PC-9 (cell line): ENCODE measurements around the gene IFNAR1. TPM values are rescaled to one million over a fixed set of nuclear protein-coding genes. Genes with fewer than 3 reads are reported as not detected.

Experiments used
- BruUV-seq: library from RNA; stranded (reverse); fragments of 400-500 nt; replicated peaks from 2 replicates; lab custom pipeline; 2021; lab: Mats Ljungman, UMichigan
- CTCF ChIA-PET: fragments of 300-600 bp; sonication (Branson Sonifier 250); formaldehyde crosslinking; loops from one replicate; lab custom pipeline; 2022; ENCODE audit warnings: antibody characterized with exemption; lab: Charles Lee
- POLR2A ChIA-PET: fragments of 300-600 bp; sonication (Branson Sonifier 250); formaldehyde crosslinking; loops from one replicate; lab custom pipeline; 2022; ENCODE audit warnings: antibody characterized with exemption; ENCODE audit not compliant: unreplicated experiment; lab: Charles Lee
- DNase-seq, 2 experiments: peaks; one replicate each; pipeline versions ENCODE4 v3.0.0 to v3.0.0-alpha.2; 2015 to 2022; ENCODE audit warnings: mixed read lengths in 1 of 2
- H2AFZ ChIP-seq: fragments of 200-600 bp; sonication (generic); 2 replicates; pipeline ENCODE4 v1.8.1; 2017; ENCODE audit warnings: antibody characterized with exemption
- H3F3A ChIP-seq: fragments of 200-600 bp; sonication (generic); 2 replicates; pipeline ENCODE4 v1.8.1; 2017; ENCODE audit warnings: antibody characterized with exemption, mild to moderate bottlenecking, low read depth; ENCODE audit not compliant: insufficient read depth
- H3K27ac ChIP-seq: fragments of 200-600 bp; sonication (generic); 2 replicates; pipeline ENCODE4 v1.6.1; 2016; ENCODE audit warnings: mixed run types
- H3K27me3 ChIP-seq: fragments of 200-600 bp; sonication (generic); 2 replicates; pipeline ENCODE4 v1.6.1; 2016; ENCODE audit warnings: low read depth, mixed run types; ENCODE audit not compliant: insufficient read depth
- H3K36me3 ChIP-seq: fragments of 200-600 bp; sonication (generic); 2 replicates; pipeline ENCODE4 v1.6.1; 2016; ENCODE audit warnings: low read depth, mixed run types
- H3K4me1 ChIP-seq: fragments of 200-600 bp; sonication (generic); replicated peaks from 2 replicates; pipeline ENCODE4 v1.6.1; 2016; ENCODE audit warnings: mixed run types; ENCODE audit not compliant: insufficient read depth
- H3K4me2 ChIP-seq: fragments of 200-600 bp; sonication (generic); 2 replicates; pipeline ENCODE4 v1.6.1; 2017; ENCODE audit warnings: mixed run types
- H3K4me3 ChIP-seq: fragments of 200-600 bp; sonication (generic); 2 replicates; pipeline ENCODE4 v1.6.1; 2016; ENCODE audit warnings: mixed run types
- H3K79me2 ChIP-seq: fragments of 200-600 bp; sonication (generic); 2 replicates; pipeline ENCODE4 v1.6.1; 2017; ENCODE audit warnings: low read depth, mixed run types
- H3K9me2 ChIP-seq: fragments of 200-600 bp; sonication (generic); 2 replicates; pipeline ENCODE4 v1.8.1; 2017; ENCODE audit warnings: mild to moderate bottlenecking; ENCODE audit not compliant: insufficient read depth
- H3K9me3 ChIP-seq: fragments of 200-600 bp; sonication (generic); 2 replicates; pipeline ENCODE4 v1.8.1; 2016; ENCODE audit warnings: low read depth; ENCODE audit not compliant: insufficient read depth
- H4K20me1 ChIP-seq: fragments of 200-600 bp; sonication (generic); 2 replicates; pipeline ENCODE4 v1.8.1; 2017; ENCODE audit not compliant: insufficient read depth
- EZH2 ChIP-seq: fragments of 200-600 bp; sonication (generic); IDR thresholded peaks from 2 replicates; pipeline ENCODE4 v1.8.0; 2017; ENCODE audit warnings: antibody characterized with exemption, low read depth
- intact Hi-C: fragments of 100-400 bp; cut with micrococcal nuclease; formaldehyde crosslinking; loops from one replicate; pipeline ENCODE4 v1.10.0; 2022; ENCODE audit not compliant: unreplicated experiment
- total RNA-seq: library from RNA; stranded (reverse); gene quantifications from 2 replicates; pipeline ENCODE4 v1.2.3, GENCODE V29; 2021
- TF ChIP-seq, protein P1 (sequence below): fragments of 200-600 bp; sonication (generic); conservative IDR thresholded peaks from 2 replicates; pipeline ENCODE4 v1.6.1; 2017; ENCODE audit warnings: mixed run types, antibody characterized with exemption, mild to moderate bottlenecking, moderate library complexity

The IFNAR1 gene
- total RNA-seq, 1 experiment from 2014 or later: 25.5 TPM

- intact Hi-C loops: no loop called here
- no peak for TF ChIP-seq EZH2
- TF ChIP-seq, protein P1, sequence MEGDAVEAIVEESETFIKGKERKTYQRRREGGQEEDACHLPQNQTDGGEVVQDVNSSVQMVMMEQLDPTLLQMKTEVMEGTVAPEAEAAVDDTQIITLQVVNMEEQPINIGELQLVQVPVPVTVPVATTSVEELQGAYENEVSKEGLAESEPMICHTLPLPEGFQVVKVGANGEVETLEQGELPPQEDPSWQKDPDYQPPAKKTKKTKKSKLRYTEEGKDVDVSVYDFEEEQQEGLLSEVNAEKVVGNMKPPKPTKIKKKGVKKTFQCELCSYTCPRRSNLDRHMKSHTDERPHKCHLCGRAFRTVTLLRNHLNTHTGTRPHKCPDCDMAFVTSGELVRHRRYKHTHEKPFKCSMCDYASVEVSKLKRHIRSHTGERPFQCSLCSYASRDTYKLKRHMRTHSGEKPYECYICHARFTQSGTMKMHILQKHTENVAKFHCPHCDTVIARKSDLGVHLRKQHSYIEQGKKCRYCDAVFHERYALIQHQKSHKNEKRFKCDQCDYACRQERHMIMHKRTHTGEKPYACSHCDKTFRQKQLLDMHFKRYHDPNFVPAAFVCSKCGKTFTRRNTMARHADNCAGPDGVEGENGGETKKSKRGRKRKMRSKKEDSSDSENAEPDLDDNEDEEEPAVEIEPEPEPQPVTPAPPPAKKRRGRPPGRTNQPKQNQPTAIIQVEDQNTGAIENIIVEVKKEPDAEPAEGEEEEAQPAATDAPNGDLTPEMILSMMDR: no peak
- POLR2A ChIA-PET: no interaction called here
- no peaks in the 10 kb centered on the region for H3K4me1 ChIP-seq
- H3K27me3 ChIP-seq: no peaks in the 10 kb centered on the region
- no peaks in the 10 kb centered on the region for H3K9me3 ChIP-seq
- H2AFZ ChIP-seq: no peak overlapping the region
- no TSS peak for BruUV-seq
- CTCF ChIA-PET: no interaction called here
- no peak for DNase-seq
- H3F3A ChIP-seq: no peaks in the 10 kb centered on the region
- H3K27ac ChIP-seq: no peak overlapping the region
- no peaks in the 10 kb centered on the region for H3K36me3 ChIP-seq
- H3K4me2 ChIP-seq: no peak overlapping the region
- no peak overlapping the region for H3K4me3 ChIP-seq
- no peaks in the 10 kb centered on the region for H4K20me1 ChIP-seq
- H3K9me2 ChIP-seq: no peaks in the 10 kb centered on the region
- H3K79me2 ChIP-seq: no peaks in the 10 kb centered on the region
These were observed 14.4 kb downstream of the IFNAR1 start for GRCh38 chr21:33339135-33339534.

GRCh38 chr21:33339918-33340317 is 15.1 kb downstream of the IFNAR1 start:
- POLR2A ChIA-PET: no interaction called here
- Histone ChIP-seq H3K9me3 (no peaks in the 10 kb centered on the region), H3K4me2 (no peak overlapping the region), H3K4me1 (no peaks in the 10 kb centered on the region), H3K36me3 (no peaks in the 10 kb centered on the region), H2AFZ (no peak overlapping the region), H3K79me2 (no peaks in the 10 kb centered on the region), H3K27ac (no peak overlapping the region), H4K20me1 (no peaks in the 10 kb centered on the region), H3K4me3 (no peak overlapping the region), H3K9me2 (no peaks in the 10 kb centered on the region), H3F3A (no peaks in the 10 kb centered on the region), H3K27me3 (no peaks in the 10 kb centered on the region)
- no TSS peak for BruUV-seq
- no peak for DNase-seq
- intact Hi-C loops: no loop called here
- TF ChIP-seq, protein P1: no peak
- TF ChIP-seq EZH2: no peak
- CTCF ChIA-PET: no interaction called here

- CTCF ChIA-PET: no interaction called here
- no peak for DNase-seq
- H3K27me3 ChIP-seq: no peaks in the 10 kb centered on the region
- H3F3A ChIP-seq: no peaks in the 10 kb centered on the region
- H3K4me3 ChIP-seq: no peak overlapping the region
- no peak overlapping the region for H3K4me2 ChIP-seq
- H3K27ac ChIP-seq: no peak overlapping the region
- no peaks in the 10 kb centered on the region for H3K36me3 ChIP-seq
- H3K79me2 ChIP-seq: no peaks in the 10 kb centered on the region
- no peaks in the 10 kb centered on the region for H4K20me1 ChIP-seq
- no peaks in the 10 kb centered on the region for H3K9me3 ChIP-seq
- POLR2A ChIA-PET: no interaction called here
- H2AFZ ChIP-seq: no peak overlapping the region
- no peaks in the 10 kb centered on the region for H3K4me1 ChIP-seq
- no TSS peak for BruUV-seq
- H3K9me2 ChIP-seq: no peaks in the 10 kb centered on the region
- intact Hi-C loops: no loop called here
- TF ChIP-seq, protein P1: no peak
- no peak for TF ChIP-seq EZH2
These were observed 21.0 kb downstream of the IFNAR1 start for GRCh38 chr21:33345751-33346238.
